H54 (cell line): ENCODE data around the gene TEX261.

Experiments used
- DNase-seq: peaks from one replicate; pipeline ENCODE4 v3.0.0; 2011; ENCODE audit warnings: low spot score, mixed read lengths; ENCODE audit not compliant: insufficient read length
- FAIRE-seq: peaks from 3 replicates; lab custom pipeline; 2011; peaks lifted over from hg19 to GRCh38; lab: Jason Lieb, UNC
- POLR2A ChIP-seq: IDR thresholded peaks from 2 replicates; pipeline ENCODE4 v1.6.1; 2011; ENCODE audit warnings: low read depth, mild to moderate bottlenecking, low read length

Gene TEX261

GRCh38 chr2:70964596-70965386 lies 29.9 kb downstream of the TEX261 start:
- DNase-seq (peak; percentile 63), FAIRE-seq (no peak)
- no peak for TF ChIP-seq POLR2A

- no peak for TF ChIP-seq POLR2A
- FAIRE-seq (no peak), DNase-seq (no peak)
Observed at GRCh38 chr2:70964133-70964532, 30.5 kb downstream of the TEX261 start.

- no peak for FAIRE-seq
Observed at GRCh38 chr2:70962885-70963878, 31.5 kb downstream of the TEX261 start.

GRCh38 chr2:70962211-70962884 lies 32.3 kb downstream of the TEX261 start:
- TF ChIP-seq POLR2A: no peak
- FAIRE-seq (no peak), DNase-seq (no peak)

More at GRCh38 chr2:70962885-70963878, 31.5 kb downstream of the TEX261 start:
- DNase-seq: no peak
- no peak for TF ChIP-seq POLR2A

- FAIRE-seq (no peak), DNase-seq (no peak)
- no peak for TF ChIP-seq POLR2A
Observed at GRCh38 chr2:70961648-70961994, 33.1 kb downstream of the TEX261 start.

GRCh38 chr2:70960833-70961647 lies 33.6 kb downstream of the TEX261 start:
- DNase-seq (no peak), FAIRE-seq (no peak)
- no peak for TF ChIP-seq POLR2A

- FAIRE-seq (no peak), DNase-seq (no peak)
- no peak for TF ChIP-seq POLR2A
Observed at GRCh38 chr2:70959851-70960832, 34.5 kb downstream of the TEX261 start.

- TF ChIP-seq POLR2A: no peak
- FAIRE-seq: no peak
- no peak for DNase-seq
Observed at GRCh38 chr2:70959271-70959761, 35.4 kb downstream of the TEX261 start.

GRCh38 chr2:70958759-70959158 lies 35.9 kb downstream of the TEX261 start:
- no peak for FAIRE-seq
- no peak for TF ChIP-seq POLR2A
- DNase-seq: no peak

GRCh38 chr2:70957798-70958197 lies 36.9 kb downstream of the TEX261 start:
- TF ChIP-seq POLR2A: no peak
- no peak for FAIRE-seq
- DNase-seq: no peak

GRCh38 chr2:70956141-70956540 lies 38.5 kb downstream of the TEX261 start:
- FAIRE-seq: no peak
- TF ChIP-seq POLR2A: no peak
- no peak for DNase-seq

- FAIRE-seq (no peak), DNase-seq (no peak)
- TF ChIP-seq POLR2A: no peak
Observed at GRCh38 chr2:70954886-70955285, 39.8 kb downstream of the TEX261 start.
